22Rv1 (cell line): Measurements from ENCODE around the gene ITGB7.

ENCODE experiments used
- ZFX ChIP-seq: fragments of 450-650 bp; IDR thresholded peaks from 2 replicates; pipeline ENCODE4 v1.6.1; 2017; ENCODE audit warnings: antibody characterized with exemption, borderline replicate concordance
- TF ChIP-seq, protein P1 (sequence below): fragments of 450-650 bp; IDR thresholded peaks from 2 replicates; pipeline ENCODE4 v1.5.1; 2017; ENCODE audit warnings: mild to moderate bottlenecking

DNA sequence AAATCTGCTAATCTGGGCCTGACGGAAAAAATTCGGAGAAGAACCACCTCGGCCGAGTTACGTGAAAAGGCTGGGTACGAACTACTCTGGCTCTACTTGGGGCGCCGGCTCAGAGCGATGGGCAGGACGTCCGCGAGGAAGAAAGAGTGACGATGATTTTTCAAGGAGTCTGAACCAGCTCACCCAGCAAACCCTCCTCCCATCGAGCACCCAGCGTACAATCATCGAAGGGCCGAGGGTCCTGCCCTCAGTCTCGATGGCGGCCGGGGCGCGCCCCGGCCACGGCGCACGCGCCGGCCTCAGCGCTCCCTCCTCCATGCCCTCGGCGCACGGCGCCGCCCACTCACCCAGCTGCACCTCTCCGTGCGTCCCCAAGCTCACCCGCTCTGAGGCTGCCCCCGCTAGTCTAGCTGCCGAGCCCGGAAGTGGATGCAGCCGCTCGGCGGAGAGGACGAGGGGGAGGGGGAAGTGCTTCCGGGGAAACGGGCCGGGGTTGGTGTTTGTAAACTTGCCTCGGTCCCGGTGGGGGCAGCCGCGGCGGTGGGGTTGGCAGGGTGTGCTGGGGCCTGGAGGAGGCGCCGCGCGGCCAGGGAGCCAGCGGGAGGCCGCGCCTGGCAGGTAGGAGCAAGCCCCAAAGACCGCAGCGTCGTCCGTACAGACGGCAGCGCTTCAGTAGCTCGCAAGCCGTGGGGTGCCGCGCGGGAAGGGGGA lies 26.7 kb downstream of the ITGB7 start, which contains the start of the genes CSAD and ZNF740:
- TF ChIP-seq, protein P1, sequence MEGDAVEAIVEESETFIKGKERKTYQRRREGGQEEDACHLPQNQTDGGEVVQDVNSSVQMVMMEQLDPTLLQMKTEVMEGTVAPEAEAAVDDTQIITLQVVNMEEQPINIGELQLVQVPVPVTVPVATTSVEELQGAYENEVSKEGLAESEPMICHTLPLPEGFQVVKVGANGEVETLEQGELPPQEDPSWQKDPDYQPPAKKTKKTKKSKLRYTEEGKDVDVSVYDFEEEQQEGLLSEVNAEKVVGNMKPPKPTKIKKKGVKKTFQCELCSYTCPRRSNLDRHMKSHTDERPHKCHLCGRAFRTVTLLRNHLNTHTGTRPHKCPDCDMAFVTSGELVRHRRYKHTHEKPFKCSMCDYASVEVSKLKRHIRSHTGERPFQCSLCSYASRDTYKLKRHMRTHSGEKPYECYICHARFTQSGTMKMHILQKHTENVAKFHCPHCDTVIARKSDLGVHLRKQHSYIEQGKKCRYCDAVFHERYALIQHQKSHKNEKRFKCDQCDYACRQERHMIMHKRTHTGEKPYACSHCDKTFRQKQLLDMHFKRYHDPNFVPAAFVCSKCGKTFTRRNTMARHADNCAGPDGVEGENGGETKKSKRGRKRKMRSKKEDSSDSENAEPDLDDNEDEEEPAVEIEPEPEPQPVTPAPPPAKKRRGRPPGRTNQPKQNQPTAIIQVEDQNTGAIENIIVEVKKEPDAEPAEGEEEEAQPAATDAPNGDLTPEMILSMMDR: no peak; the same call in 1 of the 2 replicates
- TF ChIP-seq ZFX: no peak
